Hypothalamus (tissue), 51 donors: ENCODE measurements around the gene TRIM22.
"Not testable (repeated sequence)": the region's sequence is repeated elsewhere in the genome, so short reads cannot be mapped to it uniquely, and the experiment has no call there.

ENCODE experiments used
- DNase-seq, 51 donors: peaks; one replicate each; lab custom pipeline; 2025; lab: John Stamatoyannopoulos, UW

TRIM22 gene

GRCh38 chr11:5689551-5689983 is at the start of gene TRIM22:
TSS of gene TRIM22 (plus strand) at chr11:5689790. CDS start at chr11:5696233, 6,443 bp downstream.
- peak in 9 of 51 donors; percentile 2 to 43 (median 8) for DNase-seq

DNA sequence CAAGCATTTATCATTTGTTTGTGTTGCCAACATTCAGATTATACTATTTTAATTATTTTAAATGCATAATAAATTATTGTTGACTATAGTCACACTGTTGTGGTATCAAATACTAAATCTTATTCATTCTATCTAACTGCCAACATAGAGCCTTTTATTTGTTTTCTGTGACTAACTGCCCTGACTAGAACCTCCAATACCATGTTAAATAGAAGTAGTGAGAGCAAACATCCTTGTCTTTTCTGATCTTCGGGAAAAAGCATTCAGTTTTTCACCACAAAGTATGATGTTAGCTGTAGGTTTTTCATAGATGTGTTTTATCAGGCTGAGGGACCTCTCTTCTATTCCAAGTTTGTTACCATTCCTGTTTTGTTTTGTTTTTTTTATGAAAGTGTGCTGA is 49.6 kb upstream of the TRIM22 start:
- no peak for DNase-seq

GRCh38 chr11:5643585-5643984 is 46.0 kb upstream of the TRIM22 start:
- no peak for DNase-seq

DNA sequence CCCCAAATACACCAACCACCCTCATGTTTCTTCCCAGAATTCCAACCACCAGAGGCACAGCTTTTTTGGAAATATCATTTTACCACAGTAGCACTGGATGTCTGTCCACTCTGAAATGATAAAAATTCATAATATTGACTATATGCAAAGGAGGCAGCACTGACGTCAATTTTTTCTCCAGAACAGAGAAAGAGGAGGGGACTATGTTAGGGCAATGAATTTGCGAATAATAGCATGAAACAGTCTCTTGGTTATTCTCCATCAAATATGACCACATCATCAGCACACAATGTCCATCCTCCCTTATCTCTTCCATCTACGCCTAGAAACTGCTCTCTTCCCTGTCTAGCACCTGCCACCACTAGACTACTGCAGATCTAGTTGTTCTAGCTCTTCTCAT is 43.5 kb upstream of the TRIM22 start:
- DNase-seq: no peak

DNA sequence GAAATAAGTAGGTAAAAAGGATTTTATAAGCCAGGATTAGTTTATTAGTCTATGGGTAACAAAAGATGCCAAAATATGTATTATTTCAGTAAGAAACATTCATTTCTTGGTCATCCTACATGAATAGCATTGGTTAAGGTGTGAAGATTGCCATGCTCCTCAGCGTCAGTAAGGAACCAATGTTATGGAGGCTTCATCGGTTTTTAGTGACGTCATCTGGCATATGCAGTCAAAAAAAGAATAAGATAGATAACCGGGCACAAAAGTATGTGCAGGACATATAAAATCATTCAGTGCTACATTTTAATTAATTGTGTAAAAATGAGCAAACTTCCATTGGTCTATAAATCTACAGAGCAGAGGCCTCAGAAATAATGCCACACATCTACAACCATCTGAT is 34.1 kb upstream of the TRIM22 start:
- no peak for DNase-seq

DNA sequence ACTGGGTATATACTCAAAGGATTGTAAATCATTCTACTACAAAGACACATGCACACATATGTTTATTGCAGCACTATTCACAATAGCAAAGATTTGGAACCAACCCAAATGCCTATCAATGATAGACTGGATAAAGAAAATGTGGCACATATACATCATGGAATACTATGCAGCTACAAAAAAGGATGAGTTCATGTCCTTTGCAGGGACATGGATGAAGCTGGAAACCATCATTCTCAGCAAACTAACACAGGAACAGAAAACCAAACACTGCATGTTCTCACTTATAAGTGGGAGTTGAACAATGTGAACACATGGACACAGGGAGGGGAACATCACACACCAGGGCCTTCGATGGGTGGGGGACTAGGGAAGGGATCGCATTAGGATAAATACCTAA is 32.6 kb upstream of the TRIM22 start:
- not testable (repeated sequence) for DNase-seq

DNA sequence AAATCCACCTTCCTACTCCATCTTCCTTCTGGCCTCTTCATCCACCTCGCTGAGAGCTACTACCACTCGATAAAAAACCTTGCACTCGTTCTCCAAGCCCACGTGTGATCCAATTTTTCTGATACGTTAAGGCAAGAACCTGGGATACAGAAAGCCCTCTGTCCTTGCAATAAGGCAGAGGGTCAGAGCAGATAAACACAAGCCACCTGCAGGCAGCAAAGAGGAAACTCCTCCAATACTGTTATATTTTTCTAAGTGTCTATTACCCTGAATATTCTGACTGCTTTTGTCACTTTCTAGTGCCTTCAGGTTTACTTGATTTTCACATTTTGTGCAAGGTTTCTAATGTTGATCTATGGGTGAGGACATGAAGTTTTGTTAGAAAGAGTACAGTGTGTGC is 31.3 kb upstream of the TRIM22 start:
- no peak for DNase-seq

- no peak for DNase-seq
These were observed 26.1 kb upstream of the TRIM22 start for GRCh38 chr11:5663511-5663910.

DNA sequence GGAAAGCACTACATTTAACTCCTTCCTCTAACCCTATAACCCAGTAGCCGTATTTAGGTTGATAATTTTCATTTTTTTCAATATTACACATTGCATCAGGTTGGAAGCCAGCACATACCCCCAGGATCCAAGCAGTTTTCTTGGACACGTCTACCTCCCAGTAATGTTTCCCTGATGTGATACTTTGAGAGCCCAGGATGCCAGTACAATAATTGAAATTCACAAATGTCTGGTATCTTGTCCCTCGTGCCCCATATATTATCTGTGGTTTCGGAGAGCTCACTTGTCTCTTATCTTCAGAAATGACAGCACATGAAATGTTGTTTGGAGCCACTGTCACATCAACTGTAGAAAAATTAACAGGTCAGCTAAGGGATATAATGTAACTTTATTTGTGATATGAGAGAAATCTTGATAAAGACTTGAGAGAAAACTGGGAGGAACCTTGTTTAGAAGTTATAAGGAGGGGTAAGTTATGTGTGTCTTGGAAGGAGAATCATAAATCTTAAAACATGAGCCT is 24.5 kb upstream of the TRIM22 start:
- no peak for DNase-seq

DNA sequence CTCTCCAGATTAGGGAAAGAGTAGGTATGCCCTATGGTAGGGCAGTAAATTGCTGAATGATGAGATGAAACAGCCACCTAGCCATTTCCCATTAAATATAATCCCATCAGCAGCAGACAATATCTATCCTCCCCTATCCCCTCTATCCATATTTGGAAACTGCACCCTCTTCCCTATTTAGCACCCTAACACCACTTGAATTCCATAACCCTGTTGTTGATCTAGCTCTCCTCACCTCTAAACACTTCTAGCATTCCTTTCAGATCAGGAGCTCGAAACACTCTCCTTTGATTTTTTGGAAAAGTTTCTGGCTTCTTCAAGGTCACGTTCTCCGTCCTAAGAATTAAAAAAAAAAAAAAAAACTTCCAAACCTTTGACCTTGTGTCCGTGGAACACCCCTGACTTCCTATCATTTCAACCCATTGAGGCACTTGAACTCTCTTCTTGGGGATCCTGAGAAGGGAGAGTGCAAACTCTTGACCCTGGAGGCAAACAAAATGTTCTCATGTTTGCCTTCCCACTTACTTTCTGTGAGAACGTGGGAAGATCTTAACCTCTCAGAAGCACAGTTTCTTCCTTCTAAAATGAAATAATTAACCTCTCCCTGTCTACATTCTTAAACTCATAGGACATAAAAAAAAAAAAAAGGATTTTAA is 23.7 kb upstream of the TRIM22 start:
- no peak for DNase-seq

DNA sequence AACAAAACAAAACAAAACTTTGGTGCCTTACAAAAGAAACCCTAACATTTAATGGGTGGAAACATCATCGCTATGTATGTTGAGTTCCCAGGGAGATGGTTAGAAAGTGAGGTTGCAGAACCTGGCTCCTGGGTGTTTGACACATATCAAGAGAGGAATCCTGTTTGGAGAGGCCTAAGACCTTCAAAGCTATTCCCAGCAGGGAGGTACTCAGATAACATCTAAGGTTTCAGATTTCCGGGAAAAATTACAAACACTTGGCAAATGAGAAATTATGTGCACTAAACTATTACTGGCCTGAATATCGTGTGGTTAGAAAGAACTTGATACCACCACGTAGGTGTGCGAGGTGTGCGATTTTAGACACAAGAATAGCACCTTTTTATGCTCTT is 23.2 kb upstream of the TRIM22 start:
- DNase-seq: no peak

DNA sequence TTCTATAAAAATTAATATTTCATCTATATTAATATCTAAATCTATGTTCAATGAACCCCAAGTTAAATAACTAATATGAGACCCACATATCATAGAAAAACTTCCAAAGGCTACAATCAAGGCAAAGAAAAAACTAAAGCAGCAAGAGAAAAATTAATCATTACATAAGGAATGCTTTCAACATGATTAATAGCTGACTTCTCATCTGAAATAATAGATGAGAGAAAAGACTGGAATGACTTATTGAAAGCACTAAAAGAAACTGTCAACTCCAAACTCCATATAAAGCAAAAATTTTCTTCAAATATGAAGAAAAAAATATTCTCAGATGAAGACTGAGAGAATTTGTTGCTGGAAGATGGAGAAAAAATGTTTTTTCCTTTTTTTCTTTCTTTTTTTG is 17.8 kb upstream of the TRIM22 start:
- no peak for DNase-seq

DNA sequence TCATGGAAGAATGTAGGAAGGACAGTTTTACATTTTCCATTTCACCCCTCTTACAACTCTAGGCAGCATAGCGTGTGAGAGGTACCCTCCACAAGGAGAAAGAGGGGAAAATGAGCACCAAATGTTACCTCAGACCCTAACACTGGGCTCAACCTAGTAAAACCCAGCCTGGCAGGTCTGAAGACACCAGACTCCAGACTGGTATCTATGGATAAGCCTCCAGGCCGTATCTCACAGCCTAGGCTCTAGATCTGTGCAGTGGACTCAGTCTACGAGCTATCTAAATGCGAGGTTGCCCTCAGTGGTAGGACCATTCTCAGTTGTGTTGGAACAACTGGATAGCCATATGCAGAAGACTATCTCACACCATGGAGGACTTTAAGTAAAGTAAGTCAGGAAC is 15.2 kb upstream of the TRIM22 start:
- no peak for DNase-seq

GRCh38 chr11:5679811-5680210 is 9.8 kb upstream of the TRIM22 start:
- DNase-seq: no peak

DNA sequence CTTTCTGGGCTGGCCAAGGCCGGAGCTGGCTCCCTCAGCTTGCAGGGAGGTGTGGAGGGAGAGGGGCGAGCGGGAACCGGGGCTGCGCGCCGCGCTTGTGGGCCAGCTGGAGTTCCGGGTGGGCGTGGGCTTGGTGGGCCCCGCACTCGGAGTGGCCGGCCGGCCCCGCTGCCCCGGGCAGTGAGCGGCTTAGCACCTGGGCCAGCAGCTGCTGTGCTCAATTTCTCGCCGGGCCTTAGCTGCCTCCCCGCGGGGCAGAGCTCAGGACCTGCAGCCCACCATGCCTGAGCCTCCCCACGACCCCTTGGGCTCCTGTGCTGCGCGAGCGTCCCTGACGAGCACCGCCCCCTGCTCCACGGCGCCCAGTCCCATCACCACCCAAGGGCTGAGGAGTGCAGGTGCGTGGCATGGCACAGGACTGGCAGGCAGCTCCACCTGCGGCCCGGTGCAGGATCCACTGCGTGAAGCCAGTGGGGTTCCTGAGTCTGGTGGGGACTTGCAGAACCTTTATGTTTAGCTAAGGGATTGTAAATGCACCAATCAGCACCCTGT is 6.6 kb upstream of the TRIM22 start:
- not testable (repeated sequence) for DNase-seq

GRCh38 chr11:5683620-5684019 is 6.0 kb upstream of the TRIM22 start:
- DNase-seq: not testable (repeated sequence)

DNA sequence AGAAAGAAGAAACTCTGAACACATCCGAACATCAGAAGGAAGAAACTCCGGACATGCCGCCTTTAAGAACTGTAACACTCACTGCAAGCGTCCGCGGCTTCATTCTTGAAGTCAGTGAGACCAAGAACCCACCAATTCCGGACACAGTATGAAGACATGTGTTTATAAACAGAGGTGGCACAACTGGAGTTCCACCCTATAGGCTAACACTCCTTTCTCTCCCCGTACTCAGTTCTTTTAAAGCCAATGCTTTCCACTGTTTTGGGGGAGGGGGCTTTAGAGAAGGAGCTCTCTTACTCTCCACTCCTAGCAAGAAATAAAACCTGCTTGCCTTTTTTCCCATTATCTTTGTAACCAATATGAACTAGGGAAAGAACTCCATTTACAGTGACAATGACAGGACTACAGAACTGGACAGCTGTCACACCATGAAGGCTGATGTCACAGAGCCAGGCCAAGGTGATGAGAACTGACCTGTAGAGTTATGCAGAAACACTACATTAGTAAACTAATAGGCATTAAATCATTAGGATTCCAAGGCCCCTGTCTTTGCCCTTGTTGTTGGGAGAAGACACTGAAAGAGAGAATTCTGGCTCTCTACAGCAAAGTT is 5.4 kb upstream of the TRIM22 start:
- DNase-seq: no peak

- DNase-seq: peak in 36 of 51 donors; percentile 4 to 75 (median 40)
These were observed 4.8 kb upstream of the TRIM22 start, which contains the start of gene TRIM5 for GRCh38 chr11:5684646-5685362. TSS of gene TRIM5 (minus strand) at chr11:5685074. CDS start at chr11:5680177, 4,897 bp downstream.

- DNase-seq: no peak
These were observed 3.2 kb upstream of the TRIM22 start for GRCh38 chr11:5686426-5686825.

DNA sequence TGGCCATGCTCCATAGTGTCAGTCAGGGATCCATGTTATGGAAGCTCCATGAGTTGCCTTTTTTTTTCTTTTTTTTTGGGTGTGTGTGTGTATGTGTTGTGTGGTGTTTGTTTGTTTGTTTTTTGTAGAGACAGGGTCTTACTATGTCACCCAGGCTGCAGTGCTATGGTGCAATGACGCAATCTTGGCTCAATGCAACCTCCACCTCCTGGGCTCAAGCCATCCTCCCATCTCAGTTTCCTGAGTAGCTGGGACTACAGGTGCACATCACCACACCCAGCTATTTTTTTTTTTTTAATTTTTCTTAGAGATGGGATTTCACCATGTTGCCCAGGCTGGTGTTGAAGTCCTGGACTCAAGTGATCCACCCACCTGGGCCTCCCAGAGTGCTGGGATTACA is 1.1 kb upstream of the TRIM22 start:
- DNase-seq: no peak

DNA sequence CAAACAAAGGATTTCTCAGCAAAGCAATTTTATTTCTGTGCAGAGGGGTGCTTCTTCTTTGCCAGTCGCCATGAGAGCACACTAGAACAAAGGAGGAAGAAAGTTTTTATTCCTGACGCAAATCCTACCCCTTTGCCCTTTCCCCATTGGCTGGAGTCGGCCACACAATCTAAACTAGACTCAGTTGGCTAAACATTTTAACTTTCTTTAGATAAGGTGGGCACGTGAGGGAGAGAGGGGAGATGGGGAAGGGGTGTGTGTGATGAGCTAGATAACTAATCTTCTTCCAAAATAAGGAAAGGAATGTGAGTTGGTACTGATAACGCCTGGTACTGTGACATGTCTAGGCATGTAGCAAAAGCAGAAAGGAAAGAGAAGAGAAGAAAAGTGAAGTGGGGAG is 626 bp downstream of the TRIM22 start:
- DNase-seq: peak in 2 of 51 donors; percentile 0 to 6
